Neural progenitor cell (in vitro differentiated cells): ENCODE data around the gene PADI2. TPM values are rescaled to one million over a fixed set of nuclear protein-coding genes. Genes with fewer than 3 reads are reported as not detected.

Experiments
- DNase-seq: peaks from one replicate; pipeline ENCODE4 v3.0.0-alpha.2; 2016; ENCODE audit warnings: low spot score
- H2AFZ ChIP-seq: fragments of 200-600 bp; sonication (generic); replicated peaks from 2 replicates; pipeline ENCODE4 v1.6.1; 2016; ENCODE audit warnings: antibody characterized with exemption
- H3F3A ChIP-seq: fragments of 200-600 bp; sonication (generic); 2 replicates; pipeline ENCODE4 v1.6.1; 2016; ENCODE audit warnings: antibody characterized with exemption, low read depth
- H3K27ac ChIP-seq: fragments of 200-600 bp; sonication (generic); 2 replicates; pipeline ENCODE4 v1.5.1; 2016; ENCODE audit warnings: mild to moderate bottlenecking
- H3K27me3 ChIP-seq: fragments of 200-600 bp; sonication (generic); 2 replicates; pipeline ENCODE4 v1.6.1; 2016; ENCODE audit warnings: mild to moderate bottlenecking, moderate library complexity
- H3K36me3 ChIP-seq: fragments of 200-600 bp; sonication (generic); 2 replicates; pipeline ENCODE4 v1.5.1; 2016
- H3K4me1 ChIP-seq: fragments of 200-600 bp; sonication (generic); 2 replicates; pipeline ENCODE4 v1.6.1; 2016; ENCODE audit warnings: mixed run types
- H3K4me2 ChIP-seq: fragments of 200-600 bp; sonication (generic); 2 replicates; pipeline ENCODE4 v1.6.1; 2016
- H3K4me3 ChIP-seq: fragments of 200-600 bp; sonication (generic); 2 replicates; pipeline ENCODE4 v1.5.1; 2016
- H3K79me2 ChIP-seq: fragments of 200-600 bp; sonication (generic); 2 replicates; pipeline ENCODE4 v1.6.1; 2016; ENCODE audit warnings: low read depth
- H3K9ac ChIP-seq: fragments of 200-600 bp; sonication (generic); 2 replicates; pipeline ENCODE4 v1.6.1; 2016
- H3K9me3 ChIP-seq: fragments of 200-600 bp; sonication (generic); 2 replicates; pipeline ENCODE4 v1.5.1; 2016; ENCODE audit warnings: low read depth
- H4K20me1 ChIP-seq: fragments of 200-600 bp; sonication (generic); 2 replicates; pipeline ENCODE4 v1.6.1; 2016; ENCODE audit warnings: low read depth
- H3K27ac Mint-ChIP-seq: 3 replicates; pipeline ENCODE4 v1.8.0; 2021; ENCODE audit warnings: mixed read lengths
- H3K27me3 Mint-ChIP-seq: 2 replicates; pipeline ENCODE4 v1.8.0; 2022; ENCODE audit warnings: low read depth, mild to moderate bottlenecking, inconsistent platforms, moderate library complexity, mixed read lengths; ENCODE audit not compliant: insufficient read depth
- H3K36me3 Mint-ChIP-seq: 3 replicates; pipeline ENCODE4 v1.8.0; 2021; ENCODE audit warnings: mixed read lengths
- H3K4me1 Mint-ChIP-seq: 3 replicates; pipeline ENCODE4 v1.8.0; 2021; ENCODE audit warnings: mixed read lengths
- H3K4me3 Mint-ChIP-seq: 3 replicates; pipeline ENCODE4 v1.8.0; 2021; ENCODE audit warnings: mild to moderate bottlenecking, moderate library complexity, mixed read lengths
- H3K9me3 Mint-ChIP-seq: 3 replicates; pipeline ENCODE4 v1.8.0; 2020; ENCODE audit warnings: mixed read lengths
- EZH2 ChIP-seq: fragments of 200-600 bp; sonication (generic); IDR thresholded peaks from 2 replicates; pipeline ENCODE4 v1.6.1; 2017; ENCODE audit warnings: antibody characterized with exemption, mild to moderate bottlenecking, moderate library complexity
- EZH2phosphoT487 ChIP-seq: fragments of 200-600 bp; sonication (generic); IDR thresholded peaks from 2 replicates; pipeline ENCODE4 v1.6.1; 2017; ENCODE audit warnings: antibody characterized with exemption
- total RNA-seq: library from RNA; depleted of rRNA; stranded (reverse); fragments of >200 nt; gene quantifications from 2 replicates; pipeline ENCODE4 v1.2.3, GENCODE V29; 2015; ENCODE audit warnings: low replicate concordance
- TF ChIP-seq, protein P1 (sequence below): fragments of 200-600 bp; sonication (generic); IDR thresholded peaks from 2 replicates; pipeline ENCODE4 v1.5.1; 2017; ENCODE audit warnings: antibody characterized with exemption, mild to moderate bottlenecking

Gene PADI2
- total RNA-seq, 1 donor from 2014 or later = 0.77 TPM

DNA sequence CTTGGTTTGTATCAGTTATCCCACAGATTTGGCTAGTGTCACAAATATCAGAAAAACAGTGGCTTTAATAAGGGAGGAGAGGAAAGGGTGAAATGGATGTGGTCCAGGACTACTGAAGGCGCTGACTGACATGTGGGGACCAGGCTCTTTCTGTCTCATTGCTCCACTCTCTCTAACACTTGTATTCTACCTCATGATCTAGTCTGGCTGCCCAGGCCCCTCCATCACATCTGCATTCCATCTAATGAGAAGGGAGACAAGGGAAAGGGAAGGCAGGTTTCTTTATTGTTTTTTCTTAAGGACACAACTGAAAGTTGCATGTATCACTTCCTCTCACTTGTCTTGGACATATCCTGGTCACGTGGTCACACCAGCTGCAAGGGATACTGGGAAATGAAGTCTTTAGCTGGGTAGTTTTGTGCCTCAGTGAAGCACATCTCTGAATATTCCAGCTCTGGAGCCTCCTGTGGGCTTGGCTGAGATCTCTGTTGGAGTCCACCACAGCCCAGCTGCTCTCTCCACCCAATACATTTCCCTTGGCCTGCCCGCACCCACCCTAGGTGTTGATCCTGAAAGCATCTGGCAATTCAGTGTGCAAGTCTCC, 42.0 kb upstream of the PADI2 start:
- no peaks in the 10 kb centered on the region for H3K36me3 Mint-ChIP-seq
- no peak overlapping the region for H3K9ac ChIP-seq

DNA sequence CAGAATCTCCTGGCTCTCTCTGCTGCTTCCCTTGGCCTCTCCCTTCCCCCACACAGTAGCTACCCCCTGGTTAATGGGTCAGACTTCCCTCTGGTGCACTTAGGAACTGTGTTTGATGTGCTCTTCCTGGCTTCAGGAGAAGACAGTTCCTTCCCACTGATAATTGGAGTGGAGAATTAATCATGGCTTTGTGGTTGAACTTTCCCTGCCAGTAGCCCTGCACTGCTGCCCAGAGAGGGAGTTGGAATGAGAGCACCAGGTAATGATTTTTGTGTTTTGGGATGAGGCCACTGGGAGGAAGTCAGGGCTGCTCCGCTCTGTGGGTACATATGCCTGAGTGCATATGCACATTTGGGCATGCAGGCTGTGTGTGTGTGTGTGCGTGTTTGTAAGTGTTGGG, 39.7 kb upstream of the PADI2 start:
- peaks cover 23% of the 10 kb centered on the region for H3K9me3 Mint-ChIP-seq
- H3K4me3 Mint-ChIP-seq = no peak overlapping the region
- TF ChIP-seq EZH2phosphoT487 (no peak), EZH2 (no peak)

More for the DNA sequence above, 42.0 kb upstream of the PADI2 start:
- Mint-ChIP-seq H3K9me3 (peaks cover 7% of the 10 kb centered on the region), H3K27me3 (peaks cover 10% of the 10 kb centered on the region), H3K4me3 (no peak overlapping the region), H3K27ac (no peak overlapping the region), H3K4me1 (no peaks in the 10 kb centered on the region)
- no peak overlapping the region for H3K4me3 ChIP-seq
- H3F3A ChIP-seq = no peaks in the 10 kb centered on the region
- H3K4me2 ChIP-seq = no peak overlapping the region
- H3K4me1 ChIP-seq = no peaks in the 10 kb centered on the region
- TF ChIP-seq, protein P1, sequence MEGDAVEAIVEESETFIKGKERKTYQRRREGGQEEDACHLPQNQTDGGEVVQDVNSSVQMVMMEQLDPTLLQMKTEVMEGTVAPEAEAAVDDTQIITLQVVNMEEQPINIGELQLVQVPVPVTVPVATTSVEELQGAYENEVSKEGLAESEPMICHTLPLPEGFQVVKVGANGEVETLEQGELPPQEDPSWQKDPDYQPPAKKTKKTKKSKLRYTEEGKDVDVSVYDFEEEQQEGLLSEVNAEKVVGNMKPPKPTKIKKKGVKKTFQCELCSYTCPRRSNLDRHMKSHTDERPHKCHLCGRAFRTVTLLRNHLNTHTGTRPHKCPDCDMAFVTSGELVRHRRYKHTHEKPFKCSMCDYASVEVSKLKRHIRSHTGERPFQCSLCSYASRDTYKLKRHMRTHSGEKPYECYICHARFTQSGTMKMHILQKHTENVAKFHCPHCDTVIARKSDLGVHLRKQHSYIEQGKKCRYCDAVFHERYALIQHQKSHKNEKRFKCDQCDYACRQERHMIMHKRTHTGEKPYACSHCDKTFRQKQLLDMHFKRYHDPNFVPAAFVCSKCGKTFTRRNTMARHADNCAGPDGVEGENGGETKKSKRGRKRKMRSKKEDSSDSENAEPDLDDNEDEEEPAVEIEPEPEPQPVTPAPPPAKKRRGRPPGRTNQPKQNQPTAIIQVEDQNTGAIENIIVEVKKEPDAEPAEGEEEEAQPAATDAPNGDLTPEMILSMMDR = no peak
- TF ChIP-seq EZH2phosphoT487 (no peak), EZH2 (no peak)
- H3K27me3 ChIP-seq = no peaks in the 10 kb centered on the region
- H2AFZ ChIP-seq = no peak overlapping the region
- H3K27ac ChIP-seq = no peak overlapping the region
- H3K79me2 ChIP-seq = no peaks in the 10 kb centered on the region
- no peak for DNase-seq
- no peaks in the 10 kb centered on the region for H4K20me1 ChIP-seq
- H3K9me3 ChIP-seq = no peaks in the 10 kb centered on the region
- H3K36me3 ChIP-seq = no peaks in the 10 kb centered on the region

DNA sequence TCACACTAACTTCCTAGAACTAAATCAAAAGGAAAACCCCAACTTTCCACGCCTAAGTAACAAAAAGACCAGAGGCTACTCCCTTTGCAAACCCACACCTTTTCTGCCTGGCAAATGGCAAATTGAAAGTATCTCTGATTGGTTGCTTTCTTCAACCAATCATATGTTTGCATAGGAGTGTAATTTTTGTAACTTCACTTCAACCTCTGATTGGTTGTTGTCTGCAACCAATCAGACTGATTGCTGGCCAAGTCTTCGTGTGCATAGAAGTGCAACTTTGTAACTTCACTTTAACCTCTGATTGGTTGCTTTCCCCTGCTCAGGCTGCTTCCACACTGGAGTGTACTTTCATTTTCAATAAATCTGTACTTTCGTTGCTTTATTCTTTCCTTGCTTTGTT, 36.9 kb upstream of the PADI2 start:
- H4K20me1 ChIP-seq = no peaks in the 10 kb centered on the region
- H3K4me1 ChIP-seq = no peaks in the 10 kb centered on the region
- Mint-ChIP-seq H3K27ac (no peak overlapping the region), H3K4me3 (no peak overlapping the region), H3K9me3 (peaks cover 38% of the 10 kb centered on the region), H3K27me3 (peaks cover 4% of the 10 kb centered on the region), H3K4me1 (no peaks in the 10 kb centered on the region), H3K36me3 (no peaks in the 10 kb centered on the region)
- H3F3A ChIP-seq = no peaks in the 10 kb centered on the region
- H3K36me3 ChIP-seq = no peaks in the 10 kb centered on the region
- H3K9me3 ChIP-seq = no peaks in the 10 kb centered on the region
- H3K27me3 ChIP-seq = no peaks in the 10 kb centered on the region
- no peak overlapping the region for H3K4me3 ChIP-seq
- no peak overlapping the region for H3K27ac ChIP-seq
- TF ChIP-seq EZH2 (no peak), EZH2phosphoT487 (no peak)
- TF ChIP-seq, protein P1 = no peak
- H3K9ac ChIP-seq = no peak overlapping the region
- H3K4me2 ChIP-seq = no peak overlapping the region
- no peak overlapping the region for H2AFZ ChIP-seq
- no peak for DNase-seq
- no peaks in the 10 kb centered on the region for H3K79me2 ChIP-seq

More for the DNA sequence above, 39.7 kb upstream of the PADI2 start:
- no peak for DNase-seq
- H3K27me3 ChIP-seq = no peaks in the 10 kb centered on the region
- no peak overlapping the region for H2AFZ ChIP-seq
- Mint-ChIP-seq H3K36me3 (no peaks in the 10 kb centered on the region), H3K27me3 (peaks cover 7% of the 10 kb centered on the region), H3K4me1 (no peaks in the 10 kb centered on the region), H3K27ac (no peak overlapping the region)
- H3K9ac ChIP-seq = no peak overlapping the region
- no peak overlapping the region for H3K4me2 ChIP-seq
- H3K36me3 ChIP-seq = no peaks in the 10 kb centered on the region
- H3K27ac ChIP-seq = no peak overlapping the region
- H4K20me1 ChIP-seq = no peaks in the 10 kb centered on the region
- H3F3A ChIP-seq = no peaks in the 10 kb centered on the region
- H3K9me3 ChIP-seq = no peaks in the 10 kb centered on the region
- no peaks in the 10 kb centered on the region for H3K4me1 ChIP-seq
- no peaks in the 10 kb centered on the region for H3K79me2 ChIP-seq
- no peak overlapping the region for H3K4me3 ChIP-seq

DNA sequence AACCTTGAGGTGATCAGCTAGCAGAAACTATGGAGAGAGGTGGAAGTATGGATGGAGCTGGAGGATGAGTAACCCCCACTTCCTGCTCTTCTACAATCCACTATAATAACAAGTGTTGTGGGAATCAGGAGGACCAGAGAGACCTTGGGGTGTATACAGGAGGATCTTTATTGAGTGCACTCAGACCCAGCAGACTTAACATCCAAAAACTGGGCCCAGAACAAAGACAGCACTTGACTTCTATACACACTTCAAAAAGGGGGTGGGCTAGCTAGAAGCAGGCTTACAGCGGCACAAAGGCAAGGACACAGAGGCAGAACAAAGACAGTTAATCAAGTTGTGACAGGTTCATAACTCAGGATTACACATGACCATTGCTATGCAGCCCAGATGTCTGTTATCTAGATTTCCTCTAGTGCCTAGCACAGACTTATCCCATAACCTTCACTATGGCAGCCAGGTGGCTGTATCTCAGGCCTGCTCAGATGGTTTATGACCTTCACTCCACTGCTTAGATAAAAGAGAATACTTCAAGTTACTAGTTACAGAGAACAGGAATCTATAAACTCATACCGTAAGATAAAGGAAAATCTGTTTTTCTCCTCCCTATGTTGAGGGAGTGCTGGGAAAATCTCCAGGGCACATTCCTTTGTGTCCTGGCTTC, 36.1 kb upstream of the PADI2 start:
- Mint-ChIP-seq H3K36me3 (no peaks in the 10 kb centered on the region), H3K27me3 (peaks cover 4% of the 10 kb centered on the region), H3K27ac (no peak overlapping the region), H3K4me3 (peak overlapping the region; percentile 6), H3K4me1 (no peaks in the 10 kb centered on the region), H3K9me3 (peaks cover 38% of the 10 kb centered on the region)
- Histone ChIP-seq H3K9me3 (no peaks in the 10 kb centered on the region), H3K27ac (no peak overlapping the region), H3K36me3 (no peaks in the 10 kb centered on the region), H3K27me3 (no peaks in the 10 kb centered on the region), H3K4me2 (no peak overlapping the region), H2AFZ (no peak overlapping the region), H3K9ac (no peak overlapping the region), H3K4me3 (no peak overlapping the region), H4K20me1 (no peaks in the 10 kb centered on the region), H3K4me1 (no peaks in the 10 kb centered on the region), H3K79me2 (no peaks in the 10 kb centered on the region), H3F3A (no peaks in the 10 kb centered on the region)
- TF ChIP-seq EZH2phosphoT487 = no peak
- TF ChIP-seq EZH2 = no peak
- TF ChIP-seq, protein P1 = no peak
- DNase-seq = no peak
